Measurements from ENCODE around the gene RHCG. TPM values are rescaled to one million over a fixed set of nuclear protein-coding genes. Genes with fewer than 3 reads are reported as not detected.

Gene RHCG
- total and polyA plus RNA-seq, 2 of the 13 experiments (the other 11 are each of a cell fraction or from before 2014, with no cell fraction given) = not detected

DNA sequence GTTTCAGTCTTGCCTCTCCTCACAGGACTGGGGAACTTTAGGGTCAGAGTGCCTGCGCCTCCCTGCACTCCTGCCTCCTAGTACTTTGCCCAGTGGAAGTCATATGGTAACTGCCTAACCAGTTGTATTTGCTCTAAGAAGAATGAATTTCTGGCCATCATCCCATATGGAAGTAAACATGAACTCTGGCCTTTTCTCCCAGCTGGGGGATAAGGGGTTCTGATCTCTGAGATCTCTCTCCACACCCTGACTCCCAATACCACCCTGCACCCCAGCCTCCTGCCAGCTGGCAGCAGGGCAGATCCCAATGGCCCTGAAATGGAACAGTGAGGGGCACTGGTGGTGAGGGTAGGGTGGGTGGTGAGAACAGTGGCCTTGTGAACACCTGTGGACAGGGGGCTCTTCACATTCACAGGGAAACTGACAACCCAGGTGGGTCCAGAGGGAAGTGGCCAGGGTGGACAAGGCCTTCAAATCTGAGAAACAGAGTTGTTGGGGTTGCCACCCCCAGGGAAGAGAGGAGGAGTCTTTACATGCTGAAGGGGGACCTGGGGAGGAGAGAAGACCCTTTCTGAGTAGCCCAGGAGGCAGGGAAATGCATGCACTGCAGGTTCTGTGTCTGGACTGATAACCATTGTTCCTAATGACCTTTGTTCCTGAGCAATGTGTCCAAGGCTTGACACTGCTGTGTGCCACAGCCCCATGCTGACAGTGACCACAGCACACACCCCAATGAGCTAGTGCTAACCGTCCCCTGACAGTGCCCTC is 36.9 kb downstream of the RHCG start (continued):
- no peak for TF ChIP-seq ZNF33B (CRISPR knock-in tag; IDR thresholded peaks at IDR 0.05)
- TF ChIP-seq MIER3 (CRISPR knock-in tag; IDR thresholded peaks at IDR 0.05; ENCODE audit: borderline replicate concordance) = no peak
- TF ChIP-seq ADNP (CRISPR knock-in tag; IDR thresholded peaks at IDR 0.05) = no peak
- TF ChIP-seq, protein P1, sequence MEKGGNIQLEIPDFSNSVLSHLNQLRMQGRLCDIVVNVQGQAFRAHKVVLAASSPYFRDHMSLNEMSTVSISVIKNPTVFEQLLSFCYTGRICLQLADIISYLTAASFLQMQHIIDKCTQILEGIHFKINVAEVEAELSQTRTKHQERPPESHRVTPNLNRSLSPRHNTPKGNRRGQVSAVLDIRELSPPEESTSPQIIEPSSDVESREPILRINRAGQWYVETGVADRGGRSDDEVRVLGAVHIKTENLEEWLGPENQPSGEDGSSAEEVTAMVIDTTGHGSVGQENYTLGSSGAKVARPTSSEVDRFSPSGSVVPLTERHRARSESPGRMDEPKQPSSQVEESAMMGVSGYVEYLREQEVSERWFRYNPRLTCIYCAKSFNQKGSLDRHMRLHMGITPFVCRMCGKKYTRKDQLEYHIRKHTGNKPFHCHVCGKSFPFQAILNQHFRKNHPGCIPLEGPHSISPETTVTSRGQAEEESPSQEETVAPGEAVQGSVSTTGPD (CRISPR knock-in tag; IDR thresholded peaks at IDR 0.05) = peak; percentile 49; the same call in 1 of the 2 replicates
- no peak for TF ChIP-seq TSC22D2 (CRISPR knock-in tag; IDR thresholded peaks at IDR 0.05; ENCODE audit: borderline replicate concordance)
- no peak for TF ChIP-seq KAT8 (CRISPR knock-in tag; IDR thresholded peaks at IDR 0.05)
- TF ChIP-seq, protein P2, sequence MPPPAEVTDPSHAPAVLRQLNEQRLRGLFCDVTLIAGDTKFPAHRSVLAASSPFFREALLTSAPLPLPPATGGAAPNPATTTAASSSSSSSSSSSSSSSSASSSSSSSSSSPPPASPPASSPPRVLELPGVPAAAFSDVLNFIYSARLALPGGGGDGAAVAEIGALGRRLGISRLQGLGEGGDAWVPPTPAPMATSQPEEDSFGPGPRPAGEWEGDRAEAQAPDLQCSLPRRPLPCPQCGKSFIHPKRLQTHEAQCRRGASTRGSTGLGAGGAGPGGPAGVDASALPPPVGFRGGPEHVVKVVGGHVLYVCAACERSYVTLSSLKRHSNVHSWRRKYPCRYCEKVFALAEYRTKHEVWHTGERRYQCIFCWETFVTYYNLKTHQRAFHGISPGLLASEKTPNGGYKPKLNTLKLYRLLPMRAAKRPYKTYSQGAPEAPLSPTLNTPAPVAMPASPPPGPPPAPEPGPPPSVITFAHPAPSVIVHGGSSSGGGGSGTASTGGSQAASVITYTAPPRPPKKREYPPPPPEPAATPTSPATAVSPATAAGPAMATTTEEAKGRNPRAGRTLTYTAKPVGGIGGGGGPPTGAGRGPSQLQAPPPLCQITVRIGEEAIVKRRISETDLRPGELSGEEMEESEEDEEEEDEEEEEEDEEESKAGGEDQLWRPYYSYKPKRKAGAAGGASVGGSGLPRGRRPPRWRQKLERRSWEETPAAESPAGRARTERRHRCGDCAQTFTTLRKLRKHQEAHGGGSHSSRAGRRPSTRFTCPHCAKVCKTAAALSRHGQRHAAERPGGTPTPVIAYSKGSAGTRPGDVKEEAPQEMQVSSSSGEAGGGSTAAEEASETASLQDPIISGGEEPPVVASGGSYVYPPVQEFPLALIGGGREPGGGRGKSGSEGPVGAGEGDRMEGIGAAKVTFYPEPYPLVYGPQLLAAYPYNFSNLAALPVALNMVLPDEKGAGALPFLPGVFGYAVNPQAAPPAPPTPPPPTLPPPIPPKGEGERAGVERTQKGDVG (CRISPR knock-in tag; IDR thresholded peaks at IDR 0.05; ENCODE audit: borderline replicate concordance) = no peak
- TF ChIP-seq ZSCAN29 (CRISPR knock-in tag; conservative IDR thresholded peaks at IDR 0.05) = no peak
- no peak for TF ChIP-seq ZNF318 (CRISPR knock-in tag; IDR thresholded peaks at IDR 0.05)
- TF ChIP-seq YY1 (IDR thresholded peaks at IDR 0.05; ENCODE audit: insufficient read depth, insufficient replicate concordance, low read depth, low read length) = no peak
- TF ChIP-seq ZNF333 (CRISPR knock-in tag; IDR thresholded peaks at IDR 0.05; ENCODE audit: borderline replicate concordance) = no peak
